DMS153 treated with DMSO at 0.1 percent for 48 hours (cell line): ENCODE measurements around the gene CHCHD10.

Source experiments
- DNase-seq: peaks from one replicate; lab custom pipeline; 2025; ENCODE audit not compliant: unreplicated experiment; lab: John Stamatoyannopoulos, UW

The CHCHD10 gene

GRCh38 chr22:23767673-23768548 is at the start of gene CHCHD10:
CHCHD10 (minus strand) TSS chr22:23767972; CDS start chr22:23767874, 98 bp downstream.
- peak; percentile 24 for DNase-seq

DNA sequence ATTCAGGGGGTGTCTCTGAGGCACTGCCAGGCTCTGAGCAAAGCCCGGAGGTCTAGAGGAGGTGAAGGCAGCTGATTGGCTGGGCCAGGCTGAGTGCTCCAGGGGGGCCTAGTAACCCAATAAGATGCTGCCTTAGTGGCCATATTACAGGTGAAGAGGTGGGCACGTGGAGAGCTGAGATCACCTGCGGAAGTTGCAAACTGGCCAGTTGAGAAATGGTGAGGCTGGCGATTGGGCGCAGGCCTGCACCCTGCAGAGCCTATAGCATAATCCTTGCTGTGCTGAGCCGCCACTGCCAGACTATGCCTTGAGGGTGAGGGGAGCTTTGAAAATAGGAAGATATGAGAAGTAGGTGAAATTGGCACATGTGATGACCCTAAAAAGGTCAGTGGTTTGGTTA is 49.4 kb upstream of the CHCHD10 start:
- no peak for DNase-seq

DNA sequence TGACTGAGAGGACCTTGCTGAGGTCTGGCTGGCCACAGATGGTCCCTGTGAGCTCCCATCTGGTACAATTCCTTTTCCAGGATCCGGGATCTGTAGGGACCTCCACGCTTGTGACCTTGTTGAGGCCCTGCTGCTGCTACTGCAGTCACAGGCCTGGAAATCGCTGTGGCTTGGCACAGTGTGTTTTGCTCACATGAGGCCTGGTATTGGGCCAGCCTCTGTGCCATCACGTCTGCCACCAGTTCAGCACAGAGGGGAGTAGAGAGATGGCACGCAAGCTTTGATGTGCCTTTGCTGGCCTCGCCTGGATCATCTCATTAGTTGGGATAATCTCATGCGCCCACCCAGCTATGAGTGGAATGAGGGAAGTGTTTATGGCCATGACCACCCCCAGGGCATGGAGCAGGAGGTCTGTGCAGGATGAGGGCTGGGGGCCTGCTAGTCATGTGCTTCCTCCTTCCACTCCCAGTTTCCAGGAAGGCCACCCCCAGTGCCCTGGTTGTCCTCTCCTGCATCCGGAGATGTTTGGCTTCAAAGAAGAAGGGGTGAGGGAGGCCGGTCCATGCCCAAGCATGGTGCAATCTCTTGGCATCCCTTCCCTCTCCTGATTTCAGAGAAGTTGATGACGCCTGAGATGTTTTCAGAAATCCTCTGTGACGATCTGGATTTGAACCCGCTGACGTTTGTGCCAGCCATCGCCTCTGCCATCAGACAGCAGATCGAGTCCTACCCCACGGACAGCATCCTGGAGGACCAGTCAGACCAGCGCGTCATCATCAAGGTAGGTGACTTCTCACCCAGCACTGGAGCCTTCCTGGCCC is 48.6 kb upstream of the CHCHD10 start:
- no peak for DNase-seq

DNA sequence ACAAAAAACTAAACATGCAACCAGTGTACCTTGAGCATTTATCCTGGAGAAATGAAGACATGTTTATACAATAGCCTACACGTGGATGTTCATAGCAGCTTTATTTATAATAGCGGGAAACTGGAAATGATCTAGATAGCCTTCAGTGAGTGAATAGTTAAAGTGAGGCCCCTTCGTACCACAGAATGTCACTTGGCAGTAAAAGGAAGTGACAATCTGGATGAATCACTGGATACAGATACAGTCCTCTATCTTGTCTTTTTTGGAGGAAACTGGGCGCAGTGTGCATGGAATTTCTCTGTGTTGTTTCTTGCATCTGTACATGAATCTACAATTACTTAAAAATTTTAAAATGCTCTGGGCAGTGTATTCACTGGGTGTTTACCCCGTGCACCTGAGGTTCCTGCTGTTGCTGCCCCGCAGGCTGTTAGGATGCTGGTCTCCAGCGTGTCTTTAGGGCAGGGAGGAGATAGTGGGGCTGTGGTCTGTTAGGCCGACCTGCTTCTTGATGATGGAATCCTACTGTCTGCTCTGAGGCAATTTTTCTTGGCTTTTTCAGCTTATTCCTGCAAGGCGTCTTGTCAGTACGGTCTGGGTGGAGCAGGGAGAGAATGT is 47.9 kb upstream of the CHCHD10 start:
- DNase-seq: no peak

DNA sequence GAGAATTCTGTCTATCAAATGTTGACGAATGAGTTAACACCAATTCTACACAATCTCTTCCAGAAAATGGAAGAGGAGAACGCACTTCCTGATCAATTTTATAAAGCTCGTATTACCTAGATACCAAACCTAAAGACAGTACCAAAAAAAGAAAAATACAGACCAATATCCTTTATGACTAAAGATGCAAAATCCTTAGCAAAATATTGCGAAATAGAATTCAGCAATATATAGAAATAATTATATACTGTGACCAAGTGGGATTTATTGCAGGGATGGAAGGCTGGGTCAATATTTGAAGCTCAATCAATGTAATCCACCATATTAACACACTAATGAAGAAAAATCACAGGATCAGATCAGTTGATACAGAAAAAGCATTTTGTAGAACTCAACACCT is 44.6 kb upstream of the CHCHD10 start:
- no peak for DNase-seq

- DNase-seq: no peak
These were observed 39.1 kb upstream of the CHCHD10 start for GRCh38 chr22:23806837-23807236.

DNA sequence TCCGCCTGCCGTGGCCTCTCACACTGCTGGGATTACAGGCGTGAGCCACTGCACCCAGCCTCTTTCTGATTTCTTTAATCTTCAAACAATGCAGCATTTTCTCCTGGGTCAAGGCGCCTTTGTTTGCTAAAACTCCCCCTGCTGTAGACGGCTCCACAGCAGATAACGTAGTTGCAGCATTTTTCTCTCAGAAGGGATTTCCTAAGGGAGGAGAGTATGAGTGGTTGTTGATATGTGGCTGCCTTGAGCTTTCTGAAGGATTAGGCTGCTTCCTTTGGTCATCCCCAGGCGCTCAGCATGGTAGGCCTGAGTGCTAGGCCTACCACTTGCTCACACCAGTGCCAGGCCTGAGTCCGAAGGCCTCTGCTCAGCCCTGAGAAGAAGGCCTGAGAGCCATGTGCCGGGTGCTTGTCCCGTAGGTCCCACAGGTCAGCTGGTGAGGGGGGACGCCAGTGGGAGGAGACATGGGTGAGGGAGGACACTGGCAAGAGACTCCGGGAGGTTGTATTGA is 37.1 kb upstream of the CHCHD10 start:
- DNase-seq: no peak

- DNase-seq: no peak
These were observed 35.4 kb upstream of the CHCHD10 start for GRCh38 chr22:23803001-23803819.

- no peak for DNase-seq
These were observed 34.2 kb upstream of the CHCHD10 start for GRCh38 chr22:23801886-23802377.

DNA sequence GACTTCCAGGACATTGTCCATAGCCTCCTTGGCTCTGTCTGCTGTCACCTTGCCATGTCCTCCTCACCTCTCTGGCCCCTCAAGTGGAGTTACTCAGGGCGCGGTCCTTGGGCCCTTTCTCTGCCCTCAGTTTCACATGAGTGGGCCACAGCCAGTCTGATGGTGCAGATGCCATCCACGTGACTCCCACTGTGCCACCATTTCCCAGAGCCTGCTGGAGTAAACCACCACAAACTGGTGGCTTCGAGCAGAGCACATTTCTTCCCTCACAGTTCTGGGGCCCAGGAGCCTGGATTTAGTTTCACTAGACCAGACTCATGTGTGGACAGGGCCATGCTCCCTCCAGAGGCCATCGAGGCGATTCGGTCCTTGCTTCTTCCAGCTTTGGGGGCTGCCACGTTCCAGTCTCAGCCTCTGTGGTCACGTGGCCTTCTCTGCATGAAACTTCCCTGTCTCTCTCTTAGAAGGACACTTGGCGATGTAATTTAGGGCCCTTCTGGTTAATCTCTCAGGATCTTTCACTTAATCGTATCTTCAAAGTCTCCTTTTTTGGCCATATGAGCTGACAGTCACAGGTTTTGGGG is 33.6 kb upstream of the CHCHD10 start:
- DNase-seq: no peak

GRCh38 chr22:23800297-23801237 is 32.8 kb upstream of the CHCHD10 start:
- DNase-seq: no peak

- no peak for DNase-seq
These were observed 28.7 kb upstream of the CHCHD10 start for GRCh38 chr22:23796461-23796860.

GRCh38 chr22:23793326-23793725 is 25.6 kb upstream of the CHCHD10 start:
- no peak for DNase-seq

- no peak for DNase-seq
These were observed 24.2 kb upstream of the CHCHD10 start for GRCh38 chr22:23791738-23792645.

DNA sequence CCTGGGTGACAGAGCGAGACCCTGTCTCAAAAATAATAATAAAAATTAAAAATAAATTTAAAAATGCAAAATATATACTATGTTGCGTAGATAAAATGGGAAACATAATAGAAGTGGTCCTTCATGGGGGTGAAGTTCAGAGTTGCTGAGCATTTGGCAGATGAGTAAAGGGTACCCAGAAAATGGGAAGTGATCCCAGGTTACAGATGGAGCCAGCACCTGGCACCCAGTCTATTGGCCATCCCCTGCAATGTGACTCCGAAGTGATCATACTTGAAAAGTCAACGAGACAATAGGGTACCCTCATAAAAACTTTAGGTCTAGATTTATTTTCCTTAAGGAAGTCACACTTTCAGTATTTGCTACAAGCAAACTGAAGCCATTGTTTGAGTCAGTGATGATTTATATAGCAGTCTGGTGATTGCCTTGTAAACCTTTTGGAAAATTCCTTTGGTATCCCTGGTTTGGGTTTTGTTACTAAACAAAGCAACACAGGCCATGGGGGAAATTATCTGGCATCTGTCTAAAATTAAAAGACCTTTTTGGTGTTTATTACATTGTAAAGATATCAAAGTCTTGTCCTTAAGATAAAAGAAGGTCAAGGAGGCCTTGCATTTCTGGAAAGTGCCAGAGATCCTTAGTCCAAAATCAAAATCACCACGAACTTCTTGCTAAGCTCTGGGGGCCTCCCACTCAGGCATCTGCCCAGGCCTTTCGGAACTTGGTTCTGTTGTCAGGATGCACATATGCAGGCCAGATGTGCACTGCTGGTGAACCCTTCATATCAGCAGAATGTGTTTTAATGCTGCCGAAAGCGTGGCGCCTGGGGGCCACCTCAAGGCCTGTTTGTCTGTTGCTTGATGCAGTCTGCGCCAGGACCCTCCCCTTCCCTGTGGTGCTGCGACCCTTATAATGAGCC is 23.3 kb upstream of the CHCHD10 start:
- no peak for DNase-seq

GRCh38 chr22:23789638-23790037 is 21.9 kb upstream of the CHCHD10 start:
- no peak for DNase-seq

GRCh38 chr22:23789121-23789520 is 21.3 kb upstream of the CHCHD10 start:
- peak; percentile 19 for DNase-seq
